H1 (cell line): ENCODE results near the gene PPWD1.

Source experiments
- CTCF ChIP-seq, 3 experiments: IDR thresholded peaks; 1 replicate in 2 of 3; 2 replicates in 1 of 3; pipeline versions ENCODE4 v1.5.1 to v1.6.1; 2011; ENCODE audit warnings: low read length in 3 of 3, mild to moderate bottlenecking in 3 of 3, inconsistent platforms in 2 of 3, low read depth in 1 of 3, moderate library complexity in 1 of 3; ENCODE audit not compliant: insufficient read depth in 1 of 3; ENCODE audit errors: control extremely low read depth in 1 of 3
- EGR1 ChIP-seq: IDR thresholded peaks from 2 replicates; pipeline ENCODE4 v1.6.1; 2011; ENCODE audit warnings: low read depth, low read length, borderline replicate concordance
- EZH2 ChIP-seq: fragments of 200-600 bp; sonication (generic); IDR thresholded peaks from 2 replicates; pipeline ENCODE4 v1.7.1; 2012; ENCODE audit warnings: low read depth, mild to moderate bottlenecking, moderate library complexity, low read length, inconsistent platforms; ENCODE audit not compliant: severe bottlenecking
- GABPA ChIP-seq: IDR thresholded peaks from 2 replicates; pipeline ENCODE4 v1.6.1; 2011; ENCODE audit warnings: mild to moderate bottlenecking, low read length, moderate library complexity, borderline replicate concordance; ENCODE audit not compliant: insufficient read depth
- HDAC2 ChIP-seq, 2 experiments: fragments of 300-600 bp in 1 of 2; sonication (generic) in 1 of 2; IDR thresholded peaks; 2 replicates each; pipeline ENCODE4 v1.6.1; 2011 to 2012; ENCODE audit warnings: low read depth in 2 of 2, low read length in 2 of 2, mild to moderate bottlenecking in 2 of 2, moderate library complexity in 2 of 2, borderline replicate concordance in 1 of 2, inconsistent platforms in 1 of 2
- JUND ChIP-seq: IDR thresholded peaks from 2 replicates; pipeline ENCODE4 v1.6.1; 2011; ENCODE audit warnings: mild to moderate bottlenecking, improper control_type of control experiment, low read length
- KDM1A ChIP-seq: fragments of 200-600, 300-600 bp; sonication (generic); IDR thresholded peaks from 2 replicates; pipeline ENCODE4 v1.7.1; 2016; ENCODE audit warnings: mild to moderate bottlenecking, low read length, borderline replicate concordance
- MAFK ChIP-seq: IDR thresholded peaks from 2 replicates; pipeline ENCODE4 v1.6.1; 2012; ENCODE audit warnings: low read depth, mild to moderate bottlenecking, improper control_type of control experiment, low read length
- MAX ChIP-seq: IDR thresholded peaks from 2 replicates; pipeline ENCODE4 v1.6.1; 2012; ENCODE audit warnings: inconsistent platforms
- POLR2A ChIP-seq, 2 experiments: IDR thresholded peaks; 1 replicate in 1 of 2; 2 replicates in 1 of 2; pipeline ENCODE4 v1.6.1; 2011; ENCODE audit warnings: low read depth in 2 of 2, low read length in 2 of 2, mild to moderate bottlenecking in 2 of 2; ENCODE audit errors: control extremely low read depth in 1 of 2
- TAF1 ChIP-seq: IDR thresholded peaks from 2 replicates; pipeline ENCODE4 v1.6.1; 2011; ENCODE audit warnings: mild to moderate bottlenecking, low read depth, low read length

GRCh38 chr5:65620021-65620420 is 56.9 kb downstream of the PPWD1 start:
- no peak for TF ChIP-seq POLR2A (IDR thresholded peaks at IDR 0.05; ENCODE audit: control extremely low read depth in 1 of 2, low read depth in 2 of 2, low read length in 2 of 2)
- no peak for TF ChIP-seq CTCF (IDR thresholded peaks at IDR 0.05; ENCODE audit: control extremely low read depth in 1 of 3, insufficient read depth in 1 of 3, low read depth in 1 of 3, low read length in 3 of 3)
- TF ChIP-seq TAF1, result no peak
- no peak for TF ChIP-seq EGR1
- TF ChIP-seq KDM1A, result no peak
- TF ChIP-seq MAX, result no peak
- TF ChIP-seq JUND, result no peak
- TF ChIP-seq GABPA, result no peak
- no peak for TF ChIP-seq EZH2
- no peak for TF ChIP-seq MAFK
- TF ChIP-seq HDAC2 (IDR thresholded peaks at IDR 0.05; ENCODE audit: borderline replicate concordance in 1 of 2, low read depth in 2 of 2, low read length in 2 of 2), result no peak
